Endothelial cell (in vitro differentiated cells): Measurements from ENCODE around the gene MLNR. TPM values are rescaled to one million over a fixed set of nuclear protein-coding genes. Genes with fewer than 3 reads are reported as not detected.

ENCODE experiments used
- DNase-seq: peaks from one replicate; pipeline ENCODE4 v3.0.0; 2021; ENCODE audit warnings: low spot score
- H3K27ac Mint-ChIP-seq: one replicate; pipeline ENCODE4 v1.8.0; 2021; ENCODE audit warnings: mixed read lengths, inconsistent platforms; ENCODE audit not compliant: unreplicated experiment
- H3K27me3 Mint-ChIP-seq: one replicate; pipeline ENCODE4 v1.8.0; 2021; ENCODE audit warnings: mild to moderate bottlenecking, moderate library complexity, mixed read lengths, inconsistent platforms; ENCODE audit not compliant: unreplicated experiment
- H3K36me3 Mint-ChIP-seq: one replicate; pipeline ENCODE4 v1.8.0; 2021; ENCODE audit warnings: mild to moderate bottlenecking, low read depth, mixed read lengths, inconsistent platforms; ENCODE audit not compliant: unreplicated experiment
- H3K4me1 Mint-ChIP-seq: one replicate; pipeline ENCODE4 v1.8.0; 2021; ENCODE audit warnings: mild to moderate bottlenecking, mixed read lengths, inconsistent platforms; ENCODE audit not compliant: unreplicated experiment
- H3K4me3 Mint-ChIP-seq: one replicate; pipeline ENCODE4 v1.8.0; 2021; ENCODE audit warnings: mild to moderate bottlenecking, mixed read lengths, inconsistent platforms; ENCODE audit not compliant: unreplicated experiment
- H3K9me3 Mint-ChIP-seq: one replicate; pipeline ENCODE4 v1.8.0; 2021; ENCODE audit warnings: mixed read lengths, inconsistent platforms; ENCODE audit not compliant: unreplicated experiment
- total RNA-seq: library from RNA; stranded (reverse); fragmentation: NEBNext Ultra II Directional; extraction: Animal tissue kit (Norgen Biotek cat#: 25700); gene quantifications from one replicate; pipeline ENCODE4 v1.2.1, GENCODE V29; 2021; ENCODE audit not compliant: unreplicated experiment
- TF ChIP-seq, protein P1 (sequence below): fragments of 200-600 bp; sonication (generic); IDR thresholded peaks from one replicate; pipeline ENCODE4 v1.5.0; 2021; ENCODE audit warnings: antibody characterized with exemption; ENCODE audit not compliant: unreplicated experiment

MLNR gene
- total RNA-seq, 1 donor from 2014 or later: not detected

DNA sequence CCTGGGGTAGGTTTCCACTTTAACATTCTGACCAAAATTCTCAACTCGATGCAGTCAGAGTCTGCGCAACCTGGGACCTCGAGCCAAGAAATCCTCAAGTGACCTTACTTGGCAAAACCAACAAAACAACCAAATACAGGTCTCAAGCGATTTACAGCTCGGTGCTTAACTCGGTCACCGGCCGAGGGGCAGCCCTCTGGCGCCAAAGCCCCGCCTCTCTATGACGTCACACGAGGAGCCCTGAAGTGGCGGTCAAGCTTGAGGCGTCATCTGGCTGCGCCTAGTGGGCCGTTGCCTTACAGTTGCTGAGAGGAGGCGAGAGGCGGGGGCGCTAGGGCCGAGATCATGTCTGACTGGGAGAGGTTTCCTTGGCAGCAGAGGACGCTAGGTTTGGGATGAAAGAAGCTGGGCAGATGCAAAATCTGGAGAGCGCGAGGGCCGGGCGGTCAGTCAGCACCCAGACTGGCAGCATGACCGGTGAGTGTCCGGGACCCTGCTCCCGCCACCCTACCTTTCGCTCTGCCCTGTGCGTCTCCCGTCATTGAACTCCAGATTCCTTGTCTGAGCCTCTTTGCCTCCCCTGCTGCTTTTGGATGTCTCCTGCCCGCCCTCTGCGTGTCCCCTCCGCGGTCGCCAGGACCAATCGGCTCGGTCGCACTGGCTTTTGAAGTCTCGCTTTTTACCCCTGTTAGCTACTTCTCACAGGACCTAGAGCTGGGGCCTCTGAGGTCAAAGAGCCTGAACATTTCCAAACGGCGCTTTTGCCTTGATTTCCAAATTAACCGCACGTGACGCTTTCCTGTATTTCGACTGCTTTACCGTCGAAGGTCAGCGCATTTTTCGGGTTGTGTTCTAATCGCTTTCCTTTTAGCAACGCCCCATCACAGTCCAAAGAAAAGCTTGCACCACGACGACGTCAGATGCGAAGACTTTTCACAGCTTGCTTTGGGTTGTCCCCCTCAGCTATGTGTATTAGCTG is 27.8 kb downstream of the MLNR start, which contains the start of gene CDADC1:
Gene CDADC1, plus strand, starts transcription at position 283 of the 979 bp plus-strand sequence. Its CDS starts 113 bp downstream, at position 396.
- Mint-ChIP-seq H3K27ac (peak within 1 kb of the TSS; percentile 94), H3K9me3 (no peaks in the 10 kb centered on the region), H3K4me1 (peaks cover 19% of the 10 kb centered on the region), H3K27me3 (peaks cover 2% of the 10 kb centered on the region), H3K36me3 (peaks cover 9% of the 10 kb centered on the region), H3K4me3 (peak within 1 kb of the TSS; percentile 96)
- TF ChIP-seq, protein P1, sequence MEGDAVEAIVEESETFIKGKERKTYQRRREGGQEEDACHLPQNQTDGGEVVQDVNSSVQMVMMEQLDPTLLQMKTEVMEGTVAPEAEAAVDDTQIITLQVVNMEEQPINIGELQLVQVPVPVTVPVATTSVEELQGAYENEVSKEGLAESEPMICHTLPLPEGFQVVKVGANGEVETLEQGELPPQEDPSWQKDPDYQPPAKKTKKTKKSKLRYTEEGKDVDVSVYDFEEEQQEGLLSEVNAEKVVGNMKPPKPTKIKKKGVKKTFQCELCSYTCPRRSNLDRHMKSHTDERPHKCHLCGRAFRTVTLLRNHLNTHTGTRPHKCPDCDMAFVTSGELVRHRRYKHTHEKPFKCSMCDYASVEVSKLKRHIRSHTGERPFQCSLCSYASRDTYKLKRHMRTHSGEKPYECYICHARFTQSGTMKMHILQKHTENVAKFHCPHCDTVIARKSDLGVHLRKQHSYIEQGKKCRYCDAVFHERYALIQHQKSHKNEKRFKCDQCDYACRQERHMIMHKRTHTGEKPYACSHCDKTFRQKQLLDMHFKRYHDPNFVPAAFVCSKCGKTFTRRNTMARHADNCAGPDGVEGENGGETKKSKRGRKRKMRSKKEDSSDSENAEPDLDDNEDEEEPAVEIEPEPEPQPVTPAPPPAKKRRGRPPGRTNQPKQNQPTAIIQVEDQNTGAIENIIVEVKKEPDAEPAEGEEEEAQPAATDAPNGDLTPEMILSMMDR: no peak
- peak; percentile 96 for DNase-seq

GRCh38 chr13:49248622-49249002 is 28.5 kb downstream of the MLNR start:
- Mint-ChIP-seq H3K36me3 (peaks cover 5% of the 10 kb centered on the region), H3K27ac (peak overlapping the region; percentile 94), H3K27me3 (peaks cover 2% of the 10 kb centered on the region), H3K4me3 (peak overlapping the region; percentile 96), H3K4me1 (peaks cover 16% of the 10 kb centered on the region), H3K9me3 (no peaks in the 10 kb centered on the region)
- no peak for DNase-seq
- TF ChIP-seq, protein P1: no peak

DNA sequence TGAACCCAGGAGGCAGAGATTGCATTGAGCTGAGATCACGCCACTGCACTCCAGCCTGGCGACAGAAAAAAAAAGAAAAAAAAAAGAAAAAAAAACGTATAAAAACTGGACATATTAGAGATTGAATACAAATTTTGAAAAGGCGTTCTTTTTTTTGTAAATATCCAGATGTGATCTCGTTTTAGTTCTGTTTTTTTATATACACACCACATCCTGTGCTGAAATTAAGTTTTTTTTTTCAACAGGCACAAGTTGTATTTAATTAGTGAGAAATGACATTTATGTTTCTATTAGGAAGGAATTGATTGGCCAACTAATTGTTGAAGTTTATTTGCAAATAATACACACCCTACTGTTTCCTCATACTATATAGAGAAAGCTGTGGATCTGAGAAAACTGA is 31.2 kb downstream of the MLNR start:
- H3K27me3 Mint-ChIP-seq: peaks cover 2% of the 10 kb centered on the region
- TF ChIP-seq, protein P1: no peak
- DNase-seq: no peak
- peaks cover 5% of the 10 kb centered on the region for H3K36me3 Mint-ChIP-seq
- no peak overlapping the region for H3K4me3 Mint-ChIP-seq
- peaks cover 11% of the 10 kb centered on the region for H3K4me1 Mint-ChIP-seq
- no peak overlapping the region for H3K27ac Mint-ChIP-seq
- no peaks in the 10 kb centered on the region for H3K9me3 Mint-ChIP-seq

- DNase-seq: no peak
- H3K4me1 Mint-ChIP-seq: peaks cover 5% of the 10 kb centered on the region
- no peak overlapping the region for H3K4me3 Mint-ChIP-seq
- TF ChIP-seq, protein P1: no peak
- H3K36me3 Mint-ChIP-seq: peaks cover 5% of the 10 kb centered on the region
- no peak overlapping the region for H3K27ac Mint-ChIP-seq
- no peaks in the 10 kb centered on the region for H3K9me3 Mint-ChIP-seq
- no peaks in the 10 kb centered on the region for H3K27me3 Mint-ChIP-seq
Measured at GRCh38 chr13:49253310-49253709, 33.2 kb downstream of the MLNR start.

DNA sequence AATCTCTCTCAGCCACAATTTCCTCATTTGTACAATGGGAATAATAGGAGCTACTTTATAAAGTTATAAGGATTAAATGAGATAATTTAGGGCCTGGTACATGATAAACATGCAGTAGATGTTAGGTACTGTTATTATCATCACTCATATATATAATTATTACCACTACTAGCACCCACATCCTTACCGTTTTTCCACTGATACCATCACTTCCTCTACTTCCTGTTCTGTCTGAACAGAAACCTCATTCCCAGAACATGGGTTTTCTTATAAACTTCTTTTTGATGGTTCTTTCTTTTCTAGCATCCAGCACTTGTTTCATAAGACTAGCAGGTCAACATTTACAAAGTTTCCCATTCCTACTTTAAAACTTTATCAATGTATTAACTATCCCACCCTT is 33.9 kb downstream of the MLNR start:
- TF ChIP-seq, protein P1: no peak
- no peaks in the 10 kb centered on the region for H3K4me1 Mint-ChIP-seq
- no peaks in the 10 kb centered on the region for H3K36me3 Mint-ChIP-seq
- no peak for DNase-seq
- H3K9me3 Mint-ChIP-seq: no peaks in the 10 kb centered on the region
- H3K4me3 Mint-ChIP-seq: no peak overlapping the region
- H3K27me3 Mint-ChIP-seq: no peaks in the 10 kb centered on the region
- H3K27ac Mint-ChIP-seq: no peak overlapping the region
